ENCODE measurements around the gene ZFP64. TPM values are rescaled to one million over a fixed set of nuclear protein-coding genes. Genes with fewer than 3 reads are reported as not detected.
A peak's percentile ranks its signal among the peaks of the same experiment; 100 is the strongest.

Gene ZFP64
- total RNA-seq, 2 experiments from 2014 or later: 11.7 to 12.2 TPM

- H3K36me3 Mint-ChIP-seq (ENCODE audit: low read depth): peaks cover 6% of the 10 kb centered on the region
- H3K27ac Mint-ChIP-seq: no peak overlapping the region
- peaks cover 5% of the 10 kb centered on the region for H3K4me1 Mint-ChIP-seq (ENCODE audit: low read depth)
- H3K4me3 Mint-ChIP-seq: no peak overlapping the region
- intact Hi-C loops (cut with micrococcal nuclease): no loop called here
- no peaks in the 10 kb centered on the region for H3K9me3 Mint-ChIP-seq
- peaks cover 7% of the 10 kb centered on the region for H3K27me3 Mint-ChIP-seq (ENCODE audit: low read depth)
- CTCF ChIA-PET: interaction anchor here (1.1 kb wide), 1 partner anchor 18 kb away, joined by 3 read pairs; no protein-coding TSS in a partner anchor
- DNase-seq: no peak
Measured at GRCh38 chr20:52110456-52110855, 81.1 kb downstream of the ZFP64 start.

GRCh38 chr20:52105442-52106422 lies 85.8 kb downstream of the ZFP64 start:
- peak overlapping the region; percentile 46 for H3K4me3 Mint-ChIP-seq
- no peaks in the 10 kb centered on the region for H3K9me3 Mint-ChIP-seq
- H3K27ac Mint-ChIP-seq: no peak overlapping the region
- CTCF ChIA-PET: interaction anchor here (0.6 to 1.3 kb wide), 6 partner anchors 9 to 836 kb away, joined by 3 to 6 read pairs (median 4); no protein-coding TSS in a partner anchor
- H3K36me3 Mint-ChIP-seq (ENCODE audit: low read depth): peaks cover 5% of the 10 kb centered on the region
- peak; percentile 71 for DNase-seq
- peaks cover 23% of the 10 kb centered on the region for H3K27me3 Mint-ChIP-seq (ENCODE audit: low read depth)
- H3K4me1 Mint-ChIP-seq (ENCODE audit: low read depth): peaks cover 23% of the 10 kb centered on the region
- intact Hi-C loops (cut with micrococcal nuclease): loop anchor here (1.0 kb wide), 1 partner anchor 45 kb away; no protein-coding TSS in a partner anchor

GRCh38 chr20:52104546-52105441 lies 86.8 kb downstream of the ZFP64 start:
- CTCF ChIA-PET: interaction anchor here (0.7 to 1.5 kb wide), 6 partner anchors 8 to 837 kb away, joined by 3 to 6 read pairs (median 4); no protein-coding TSS in a partner anchor
- Mint-ChIP-seq H3K36me3 (ENCODE audit: low read depth) (no peaks in the 10 kb centered on the region), H3K27me3 (ENCODE audit: low read depth) (peaks cover 23% of the 10 kb centered on the region), H3K4me1 (ENCODE audit: low read depth) (peaks cover 23% of the 10 kb centered on the region), H3K27ac (no peak overlapping the region), H3K9me3 (no peaks in the 10 kb centered on the region), H3K4me3 (peak overlapping the region; percentile 61)
- intact Hi-C loops (cut with micrococcal nuclease): loop anchor here (1.0 kb wide), 1 partner anchor 46 kb away; no protein-coding TSS in a partner anchor
- DNase-seq: no peak

- CTCF ChIA-PET: interaction anchor here (1.5 kb wide), 1 partner anchor 25 kb away, joined by 5 read pairs; no protein-coding TSS in a partner anchor
- peaks cover 23% of the 10 kb centered on the region for H3K27me3 Mint-ChIP-seq (ENCODE audit: low read depth)
- peak overlapping the region; percentile 61 for H3K4me3 Mint-ChIP-seq
- H3K9me3 Mint-ChIP-seq: no peaks in the 10 kb centered on the region
- H3K27ac Mint-ChIP-seq: no peak overlapping the region
- intact Hi-C loops (cut with micrococcal nuclease): no loop called here
- peaks cover 23% of the 10 kb centered on the region for H3K4me1 Mint-ChIP-seq (ENCODE audit: low read depth)
- DNase-seq: no peak
- H3K36me3 Mint-ChIP-seq (ENCODE audit: low read depth): no peaks in the 10 kb centered on the region
Measured at GRCh38 chr20:52103913-52104545, 87.5 kb downstream of the ZFP64 start.

- Mint-ChIP-seq H3K36me3 (ENCODE audit: low read depth) (no peaks in the 10 kb centered on the region), H3K4me3 (peak overlapping the region; percentile 61), H3K27me3 (ENCODE audit: low read depth) (peaks cover 23% of the 10 kb centered on the region), H3K9me3 (no peaks in the 10 kb centered on the region), H3K27ac (no peak overlapping the region), H3K4me1 (ENCODE audit: low read depth) (peaks cover 23% of the 10 kb centered on the region)
- CTCF ChIA-PET: interaction anchor here (1.5 kb wide), 1 partner anchor 25 kb away, joined by 5 read pairs; no protein-coding TSS in a partner anchor
- intact Hi-C loops (cut with micrococcal nuclease): no loop called here
- peak; percentile 36 for DNase-seq
Measured at GRCh38 chr20:52103335-52103912, 88.2 kb downstream of the ZFP64 start.

- H3K4me1 Mint-ChIP-seq (ENCODE audit: low read depth): peaks cover 23% of the 10 kb centered on the region
- intact Hi-C loops (cut with micrococcal nuclease): no loop called here
- H3K27me3 Mint-ChIP-seq (ENCODE audit: low read depth): peaks cover 23% of the 10 kb centered on the region
- H3K9me3 Mint-ChIP-seq: no peaks in the 10 kb centered on the region
- CTCF ChIA-PET: interaction anchor here (0.6 kb wide), 1 partner anchor 1039 kb away, joined by 3 read pairs; no protein-coding TSS in a partner anchor
- no peak for DNase-seq
- no peak overlapping the region for H3K4me3 Mint-ChIP-seq
- no peak overlapping the region for H3K27ac Mint-ChIP-seq
- H3K36me3 Mint-ChIP-seq (ENCODE audit: low read depth): peaks cover 1% of the 10 kb centered on the region
Measured at GRCh38 chr20:52102559-52102958, 89.0 kb downstream of the ZFP64 start.

- Mint-ChIP-seq H3K4me3 (no peak overlapping the region), H3K27ac (no peak overlapping the region), H3K9me3 (no peaks in the 10 kb centered on the region), H3K4me1 (ENCODE audit: low read depth) (peaks cover 23% of the 10 kb centered on the region), H3K27me3 (ENCODE audit: low read depth) (peaks cover 23% of the 10 kb centered on the region), H3K36me3 (ENCODE audit: low read depth) (peaks cover 1% of the 10 kb centered on the region)
- no peak for DNase-seq
- CTCF ChIA-PET: no interaction called here
- intact Hi-C loops (cut with micrococcal nuclease): no loop called here
Measured at GRCh38 chr20:52102126-52102525, 89.5 kb downstream of the ZFP64 start.

Measured in activated naive CD4-positive, alpha-beta T cell treated with anti-CD3 and anti-CD28 coated beads for 36 hours (primary cell).